SW 1271 (cell line): Measurements from ENCODE around the gene OR2A42.
"Not testable (repeated sequence)": the region's sequence is repeated elsewhere in the genome, so short reads cannot be mapped to it uniquely, and the experiment has no call there.

Experiments
- DNase-seq, 2 experiments: peaks; one replicate each; lab custom pipeline; 2025; lab: John Stamatoyannopoulos, UW

Gene OR2A42

GRCh38 chr7:144239365-144239764, at the start of gene OR2A42:
Gene OR2A42 (minus strand): TSS chr7:144239605. CDS start chr7:144232843, 6,762 bp downstream.
- not testable (repeated sequence) for DNase-seq

- not testable (repeated sequence) for DNase-seq
Observed at GRCh38 chr7:144287171-144287784, 47.9 kb upstream of the OR2A42 start.

- DNase-seq: not testable (repeated sequence)
Observed at GRCh38 chr7:144283716-144284115, 44.3 kb upstream of the OR2A42 start.

GRCh38 chr7:144282490-144282889, 43.1 kb upstream of the OR2A42 start:
- DNase-seq: not testable (repeated sequence)

GRCh38 chr7:144281981-144282380, 42.6 kb upstream of the OR2A42 start:
- not testable (repeated sequence) for DNase-seq

GRCh38 chr7:144280010-144280409, 40.6 kb upstream of the OR2A42 start:
- DNase-seq: not testable (repeated sequence)

GRCh38 chr7:144275281-144275680, 35.9 kb upstream of the OR2A42 start:
- not testable (repeated sequence) for DNase-seq

GRCh38 chr7:144269188-144269587, 29.8 kb upstream of the OR2A42 start, which contains the start of gene CTAGE8:
Gene CTAGE8 (minus strand): TSS chr7:144269288. CDS start chr7:144269250, 38 bp downstream.
- not testable (repeated sequence) for DNase-seq

GRCh38 chr7:144264692-144265091, 25.3 kb upstream of the OR2A42 start, which contains the start of gene OR2A7:
Gene OR2A7 (minus strand): TSS chr7:144264792. CDS start chr7:144259628, 5,164 bp downstream.
- DNase-seq: not testable (repeated sequence)

- DNase-seq: not testable (repeated sequence)
Observed at GRCh38 chr7:144262128-144262527, 22.7 kb upstream of the OR2A42 start.

- DNase-seq: not testable (repeated sequence)
Observed at GRCh38 chr7:144259067-144259466, 19.7 kb upstream of the OR2A42 start.

GRCh38 chr7:144256112-144256511, 16.7 kb upstream of the OR2A42 start:
- DNase-seq: no peak

GRCh38 chr7:144255471-144255897, 16.1 kb upstream of the OR2A42 start:
- no peak for DNase-seq

- DNase-seq: not testable (repeated sequence)
Observed at GRCh38 chr7:144252307-144252706, 12.9 kb upstream of the OR2A42 start.

- not testable (repeated sequence) for DNase-seq
Observed at GRCh38 chr7:144247674-144248330, 8.4 kb upstream of the OR2A42 start.

- DNase-seq: not testable (repeated sequence)
Observed at GRCh38 chr7:144246967-144247366, 7.6 kb upstream of the OR2A42 start.

- DNase-seq: not testable (repeated sequence)
Observed at GRCh38 chr7:144245372-144245771, 6.0 kb upstream of the OR2A42 start.

GRCh38 chr7:144238530-144239082, 799 bp downstream of the OR2A42 start:
- not testable (repeated sequence) for DNase-seq

GRCh38 chr7:144233039-144233438, 6.4 kb downstream of the OR2A42 start:
- not testable (repeated sequence) for DNase-seq

- DNase-seq: not testable (repeated sequence)
Observed at GRCh38 chr7:144231027-144231426, 8.4 kb downstream of the OR2A42 start.

GRCh38 chr7:144228810-144229209, 10.6 kb downstream of the OR2A42 start:
- not testable (repeated sequence) for DNase-seq

- not testable (repeated sequence) for DNase-seq
Observed at GRCh38 chr7:144226866-144227265, 12.5 kb downstream of the OR2A42 start.

- DNase-seq: not testable (repeated sequence)
Observed at GRCh38 chr7:144223675-144224074, 15.7 kb downstream of the OR2A42 start.
